Suprapubic skin (tissue), 4 donors: Measurements from ENCODE around the gene GPR62.

ENCODE experiments used
- EP300 ChIP-seq: sonication (generic); formaldehyde crosslinking; IDR thresholded peaks from one replicate; pipeline ENCODE4 v1.6.1; 2017; ENCODE audit warnings: antibody characterized with exemption
- POLR2A ChIP-seq, 2 donors: fragments of 450-650 bp; IDR thresholded peaks; one replicate each; pipeline ENCODE4 v1.6.1; 2017; ENCODE audit warnings: antibody characterized with exemption in 2 of 2, mild to moderate bottlenecking in 2 of 2, moderate library complexity in 2 of 2
- POLR2AphosphoS5 ChIP-seq, 3 donors: sonication (generic); formaldehyde crosslinking; IDR thresholded peaks; one replicate each; pipeline ENCODE4 v1.6.1; 2017; ENCODE audit warnings: antibody characterized with exemption in 3 of 3
- TF ChIP-seq, protein P1 (sequence below), 2 donors: fragments of 200-600 bp in 1 of 2; fragments of 450-650 bp in 1 of 2; sonication (generic) in 1 of 2; IDR thresholded peaks; one replicate each; pipeline ENCODE4 v1.5.1; 2016 to 2019; ENCODE audit warnings: antibody characterized with exemption in 2 of 2, mild to moderate bottlenecking in 1 of 2, moderate library complexity in 1 of 2

DNA sequence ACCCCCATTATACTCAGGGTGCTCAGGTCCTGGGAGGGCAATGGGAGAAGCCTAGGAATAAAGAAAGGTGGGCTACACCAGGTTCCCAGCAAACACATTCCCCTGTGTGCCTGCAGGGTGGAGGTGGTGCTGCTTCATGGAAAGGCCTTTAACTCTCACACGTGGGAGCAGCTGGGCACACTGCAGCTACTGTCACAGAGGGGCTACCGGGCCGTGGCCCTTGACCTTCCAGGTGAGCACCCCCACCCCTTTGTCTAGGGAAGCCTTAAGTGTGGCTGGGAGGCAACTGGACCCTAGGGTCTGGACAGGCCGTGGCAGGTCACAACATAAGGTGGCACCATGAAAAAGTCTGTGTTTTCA, 22.9 kb downstream of the GPR62 start:
- TF ChIP-seq, protein P1, sequence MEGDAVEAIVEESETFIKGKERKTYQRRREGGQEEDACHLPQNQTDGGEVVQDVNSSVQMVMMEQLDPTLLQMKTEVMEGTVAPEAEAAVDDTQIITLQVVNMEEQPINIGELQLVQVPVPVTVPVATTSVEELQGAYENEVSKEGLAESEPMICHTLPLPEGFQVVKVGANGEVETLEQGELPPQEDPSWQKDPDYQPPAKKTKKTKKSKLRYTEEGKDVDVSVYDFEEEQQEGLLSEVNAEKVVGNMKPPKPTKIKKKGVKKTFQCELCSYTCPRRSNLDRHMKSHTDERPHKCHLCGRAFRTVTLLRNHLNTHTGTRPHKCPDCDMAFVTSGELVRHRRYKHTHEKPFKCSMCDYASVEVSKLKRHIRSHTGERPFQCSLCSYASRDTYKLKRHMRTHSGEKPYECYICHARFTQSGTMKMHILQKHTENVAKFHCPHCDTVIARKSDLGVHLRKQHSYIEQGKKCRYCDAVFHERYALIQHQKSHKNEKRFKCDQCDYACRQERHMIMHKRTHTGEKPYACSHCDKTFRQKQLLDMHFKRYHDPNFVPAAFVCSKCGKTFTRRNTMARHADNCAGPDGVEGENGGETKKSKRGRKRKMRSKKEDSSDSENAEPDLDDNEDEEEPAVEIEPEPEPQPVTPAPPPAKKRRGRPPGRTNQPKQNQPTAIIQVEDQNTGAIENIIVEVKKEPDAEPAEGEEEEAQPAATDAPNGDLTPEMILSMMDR (IDR thresholded peaks at IDR 0.05): no peak
- TF ChIP-seq EP300: no peak
- TF ChIP-seq POLR2AphosphoS5 (IDR thresholded peaks at IDR 0.05): no peak
- TF ChIP-seq POLR2A (IDR thresholded peaks at IDR 0.05): no peak
